K562 treated with DMSO at 1 percent for 24 hours (cell line): ENCODE results near the gene TLE7. TPM values are rescaled to one million over a fixed set of nuclear protein-coding genes. Genes with fewer than 3 reads are reported as not detected.

Experiments used
- total RNA-seq: library from RNA; unstranded; fragments of 300-600 nt; gene quantifications from 2 replicates; pipeline ENCODE4 v1.2.3, GENCODE V29; 2022; ENCODE audit warnings: low read depth; ENCODE audit not compliant: insufficient read depth

TLE7 gene
- total RNA-seq = not detected in 2 replicates

GRCh38 chr16:71442051-71442440 lies at the start of gene TLE7:
Gene TLE7 (minus strand): TSS chr16:71442054. CDS start chr16:71433324, 8,730 bp downstream.

GRCh38 chr16:71489122-71489521 lies 47.3 kb upstream of the TLE7 start, which contains the start of gene ZNF19:
Gene ZNF19 (minus strand): TSS chr16:71489324. CDS start chr16:71482114, 7,210 bp downstream.

DNA sequence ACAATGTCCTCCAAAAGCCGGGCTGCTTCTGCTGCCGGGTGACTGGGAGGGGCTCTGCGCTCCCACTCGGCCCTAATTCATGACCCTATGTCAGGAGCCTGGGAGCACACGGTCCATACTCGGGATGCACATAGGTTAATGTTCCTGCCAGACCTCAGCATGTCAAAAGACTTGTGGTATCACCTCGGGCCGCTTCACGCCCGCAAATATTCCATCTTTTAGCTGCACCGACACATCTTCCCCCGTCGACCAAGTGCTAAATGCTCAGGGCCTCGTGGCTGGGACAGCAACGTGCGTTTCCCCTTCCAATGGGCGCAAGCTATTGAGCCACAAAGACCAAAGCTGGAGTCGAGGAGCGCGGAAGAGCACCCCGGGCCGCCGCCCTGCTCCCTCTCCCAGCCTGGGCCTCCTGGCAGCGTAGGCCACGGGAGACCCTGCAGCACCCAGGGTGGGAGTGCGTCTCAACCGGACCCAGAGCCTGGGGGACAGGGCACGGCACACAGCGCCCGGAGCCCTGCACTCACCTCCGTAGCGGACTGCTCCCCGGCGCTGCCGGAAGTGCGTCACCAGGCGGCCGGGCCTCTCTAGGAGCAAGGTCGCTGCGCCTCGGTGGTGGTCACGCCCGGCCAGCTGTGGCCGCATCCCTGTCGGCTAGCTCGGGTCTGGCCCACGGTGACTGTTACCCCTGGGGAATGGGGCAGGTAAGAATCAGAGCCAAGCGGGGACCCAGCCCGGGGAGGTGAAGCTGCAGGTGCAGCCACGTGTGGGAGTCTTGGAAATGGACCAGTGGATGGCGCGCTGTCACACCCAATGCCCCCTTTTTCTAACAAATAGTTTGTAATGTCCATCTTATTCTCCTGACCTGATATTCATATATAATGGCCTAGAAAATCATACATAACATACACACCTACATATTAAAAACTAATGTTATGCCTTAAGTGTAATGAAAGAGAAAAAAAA lies 20.1 kb upstream of the TLE7 start, which contains the start of gene ZNF23:
Gene ZNF23, minus strand, starts transcription at position 562 of the 963 bp plus-strand sequence. CDS start 5,451 bp downstream, outside the sequence.

Other genes with a start within 250 kb of the TLE7 start
- 0.05 and 0.37 TPM in 2 replicates for gene HYDIN, start 211.3 kb downstream of the TLE7 start, total RNA-seq
- gene CMTR2, start 152.7 kb downstream of the TLE7 start, total RNA-seq = 11.8 and 16.2 TPM in 2 replicates
- not detected in 2 replicates for gene CALB2, start 83.3 kb downstream of the TLE7 start, total RNA-seq
- gene ZNF23, start 20.2 kb upstream of the TLE7 start, total RNA-seq = 3.2 and 4.7 TPM in 2 replicates
- gene ZNF19, start 47.3 kb upstream of the TLE7 start, total RNA-seq = 0.67 and 0.81 TPM in 2 replicates
- not detected in 2 replicates for gene CHST4, start 84.4 kb upstream of the TLE7 start, total RNA-seq
- not detected in 2 replicates for gene TAT, start 135.0 kb upstream of the TLE7 start, total RNA-seq
- not detected in 2 replicates for gene MARVELD3, start 184.1 kb upstream of the TLE7 start, total RNA-seq